SW 1271 (cell line): ENCODE data around the gene PSMD9.
"Not testable (repeated sequence)": the region's sequence is repeated elsewhere in the genome, so short reads cannot be mapped to it uniquely, and the experiment has no call there.

Experiments used
- DNase-seq, 2 experiments: peaks; one replicate each; lab custom pipeline; 2025; lab: John Stamatoyannopoulos, UW

The PSMD9 gene

GRCh38 chr12:121921066-121921465 lies 32.5 kb downstream of the PSMD9 start:
- DNase-seq: no peak

- DNase-seq: no peak
Measured at GRCh38 chr12:121925358-121925695, 36.7 kb downstream of the PSMD9 start.

DNA sequence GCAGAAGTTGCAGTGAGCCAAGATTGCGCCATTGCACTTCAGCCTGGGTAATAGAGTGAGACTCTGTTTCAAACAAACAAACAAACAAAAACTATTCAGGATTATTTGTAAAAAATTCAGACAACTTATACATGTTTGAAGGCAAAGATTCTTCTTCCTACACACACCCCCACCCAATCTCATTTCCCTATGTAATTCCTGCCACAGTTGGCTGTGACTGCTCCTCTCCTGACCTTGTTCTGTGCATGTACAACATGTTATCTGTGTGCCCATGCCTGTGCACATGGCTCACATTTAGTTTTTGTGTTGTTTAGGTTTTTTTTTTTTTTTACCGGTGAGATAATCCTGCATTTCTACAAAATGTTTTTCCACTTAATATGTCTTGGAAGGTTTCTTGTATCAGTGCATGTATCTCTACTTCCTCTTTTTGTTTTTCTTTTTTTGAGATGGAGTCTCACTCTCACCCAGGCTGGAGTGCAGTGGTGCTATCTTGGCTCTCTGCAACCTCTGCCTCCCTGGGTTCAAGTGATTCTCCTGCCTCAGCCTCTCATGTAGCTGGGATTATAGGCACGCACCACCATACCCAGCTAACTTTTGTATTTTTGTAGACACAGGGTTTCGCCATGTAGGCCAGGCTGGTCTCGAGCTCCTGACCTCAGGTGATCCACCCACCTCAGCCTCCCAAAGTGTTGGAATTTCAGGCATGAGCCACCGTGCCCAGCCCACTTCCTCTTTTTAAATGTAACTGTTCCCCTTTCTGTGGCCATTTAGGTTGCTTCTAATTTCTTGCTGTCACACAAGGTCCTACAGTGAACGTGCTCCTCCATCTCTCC lies 38.5 kb downstream of the PSMD9 start:
- DNase-seq: no peak

- DNase-seq: no peak
Measured at GRCh38 chr12:121927813-121928212, 39.2 kb downstream of the PSMD9 start.

DNA sequence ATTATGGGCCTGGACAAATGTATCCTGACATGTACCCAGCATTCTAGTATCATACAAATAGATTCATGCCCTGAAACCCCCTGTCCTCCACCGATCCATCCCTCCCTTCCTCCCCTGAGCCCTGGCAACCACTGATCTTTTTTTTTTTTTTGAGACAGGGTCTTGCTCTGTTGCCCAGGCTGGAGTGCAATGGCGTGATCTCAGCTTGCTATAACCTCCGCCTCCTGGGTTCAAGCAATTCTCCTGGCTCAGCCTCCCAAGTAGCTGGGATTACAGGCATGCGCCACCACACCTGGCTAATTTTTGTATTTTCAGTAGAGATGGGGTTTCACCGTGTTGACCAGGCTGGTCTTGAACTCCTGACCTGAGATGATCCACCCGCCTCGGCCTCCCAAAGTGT lies 41.0 kb downstream of the PSMD9 start:
- not testable (repeated sequence) for DNase-seq

- no peak for DNase-seq
Measured at GRCh38 chr12:121930862-121931261, 42.3 kb downstream of the PSMD9 start.

DNA sequence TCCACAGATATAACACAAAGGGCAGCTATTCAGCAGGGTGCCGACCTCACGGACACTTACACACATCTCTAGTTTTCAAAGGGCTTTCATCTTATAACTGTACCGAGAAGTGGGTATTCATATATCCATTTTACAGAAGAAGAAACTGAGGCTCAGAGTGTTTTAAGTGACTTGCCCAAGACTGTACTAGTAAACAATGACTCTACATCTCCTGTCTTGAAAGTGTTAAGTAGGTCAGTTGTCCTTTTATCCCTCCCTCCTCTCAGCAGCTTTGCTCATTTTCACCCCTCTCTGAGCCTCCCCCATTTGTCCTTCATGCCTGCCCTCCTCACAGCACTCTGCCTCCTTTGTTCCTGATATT lies 43.6 kb downstream of the PSMD9 start:
- no peak for DNase-seq

DNA sequence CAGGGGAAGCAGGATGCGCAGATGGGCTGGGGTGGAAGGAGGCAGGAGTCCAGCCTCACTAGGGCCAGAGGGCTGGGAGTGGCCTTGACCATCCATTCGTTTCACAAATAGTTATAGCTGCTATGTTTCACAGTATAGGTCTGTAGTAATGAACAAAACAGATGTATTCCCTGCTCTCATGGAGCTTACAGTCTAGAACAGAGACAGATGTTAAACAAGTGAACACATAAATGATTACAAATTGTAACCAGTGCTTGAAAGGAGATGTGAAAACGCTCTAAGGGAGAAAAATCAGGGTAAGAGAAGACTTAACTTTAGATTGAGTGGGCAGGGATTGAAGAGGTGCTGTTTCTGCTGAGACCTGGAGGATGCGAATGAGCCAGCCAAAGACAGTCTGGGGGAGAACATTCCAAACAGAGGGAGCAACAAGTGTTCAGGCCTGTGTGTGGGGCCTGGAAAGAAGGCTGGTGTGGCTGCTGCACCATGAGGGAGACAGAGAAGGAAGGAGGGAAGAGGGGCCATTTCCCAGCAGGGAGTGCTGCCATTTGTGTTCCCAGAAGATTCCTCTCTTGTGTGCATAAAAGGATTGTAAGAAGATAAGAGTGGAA lies 44.4 kb downstream of the PSMD9 start:
- no peak for DNase-seq

DNA sequence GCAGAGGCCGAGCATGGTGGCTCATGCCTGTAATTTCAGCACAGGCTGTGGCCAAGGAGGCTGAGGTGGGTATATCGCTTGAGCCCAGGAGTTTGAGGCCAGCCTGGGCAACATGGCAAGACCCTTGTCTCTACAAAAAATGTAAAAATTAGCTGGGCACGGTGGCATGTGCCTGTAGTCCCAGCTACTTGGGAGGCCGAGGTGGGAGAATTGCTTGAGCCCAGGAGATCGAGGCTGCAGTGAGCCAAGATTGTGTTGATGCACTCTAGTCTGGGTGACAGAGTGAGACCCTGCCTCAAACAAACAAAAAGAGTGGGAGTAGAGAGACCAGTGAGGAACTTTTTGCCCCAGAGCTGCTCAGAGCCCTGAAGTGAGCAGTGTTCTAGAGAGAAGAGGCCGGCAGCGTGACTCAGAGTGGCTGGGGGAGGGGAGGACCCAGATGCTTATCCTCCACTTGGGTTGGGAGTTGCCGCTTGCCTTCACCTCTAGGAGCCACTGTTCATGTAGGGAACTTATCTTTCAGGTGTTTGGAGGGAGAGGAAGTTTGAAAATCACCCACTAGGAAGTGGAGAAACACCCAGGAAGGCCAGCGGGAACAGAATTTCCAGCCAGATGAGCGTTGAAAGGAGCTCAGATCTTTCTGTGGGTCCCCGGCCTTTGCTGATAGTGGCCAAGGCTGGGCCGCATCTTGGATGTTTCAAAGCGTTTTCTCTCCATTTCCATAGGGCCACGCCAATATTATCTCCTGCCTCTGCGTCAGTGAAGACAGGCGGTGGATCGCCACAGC lies 45.1 kb downstream of the PSMD9 start:
- DNase-seq: no peak

DNA sequence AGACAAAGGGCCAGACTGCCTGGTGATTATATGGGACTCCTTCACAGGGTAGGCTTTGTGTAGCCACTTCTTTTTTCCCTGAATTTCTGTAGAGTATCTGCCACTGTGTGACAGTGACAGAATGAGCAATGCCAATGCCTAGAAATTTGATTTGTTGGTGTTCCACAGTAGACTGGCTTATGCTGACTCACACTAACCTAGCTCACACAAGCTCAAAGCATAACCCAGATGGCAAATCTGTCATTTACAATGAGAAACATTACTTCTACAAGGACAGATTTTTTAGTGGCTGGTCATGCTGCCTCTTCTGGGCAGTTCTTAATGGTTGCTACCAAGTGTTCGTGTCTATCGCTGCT lies 45.7 kb downstream of the PSMD9 start:
- no peak for DNase-seq

GRCh38 chr12:121937654-121938053 lies 49.1 kb downstream of the PSMD9 start:
- DNase-seq: no peak

- no peak for DNase-seq
Measured at GRCh38 chr12:121939186-121939585, 50.6 kb downstream of the PSMD9 start.

GRCh38 chr12:121939992-121940766 lies 51.6 kb downstream of the PSMD9 start:
- DNase-seq: no peak

DNA sequence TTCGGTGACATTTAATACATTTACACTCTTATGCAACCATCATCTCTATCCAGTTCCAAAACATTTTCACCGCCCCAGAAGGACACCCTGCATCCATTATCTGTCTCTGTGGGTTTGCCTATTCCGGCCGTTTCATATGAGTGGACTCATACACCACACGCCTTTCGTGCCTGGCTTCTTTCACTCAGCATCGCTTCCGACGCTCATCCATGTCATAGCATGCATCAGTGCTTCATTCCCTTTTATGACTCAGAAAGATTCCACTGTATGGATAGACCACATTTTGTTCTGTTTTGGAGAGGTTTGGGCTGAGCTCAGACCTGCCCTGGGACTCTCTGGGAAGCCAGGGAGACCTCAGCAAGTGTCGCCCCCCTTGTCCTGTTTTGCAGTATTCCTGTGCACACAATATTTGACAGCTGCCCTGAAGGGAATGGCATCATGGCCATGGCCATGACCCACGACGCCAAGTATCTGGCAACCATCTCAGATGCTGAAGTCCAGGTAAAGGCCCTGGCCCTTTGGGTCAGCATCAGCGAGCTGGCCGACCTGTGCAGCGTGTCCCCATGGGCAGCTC lies 53.6 kb downstream of the PSMD9 start:
- no peak for DNase-seq

- DNase-seq: no peak
Measured at GRCh38 chr12:121943926-121944325, 55.3 kb downstream of the PSMD9 start.

- no peak for DNase-seq
Measured at GRCh38 chr12:121946313-121947025, 57.9 kb downstream of the PSMD9 start.

GRCh38 chr12:121947981-121948380 lies 59.4 kb downstream of the PSMD9 start:
- no peak for DNase-seq

DNA sequence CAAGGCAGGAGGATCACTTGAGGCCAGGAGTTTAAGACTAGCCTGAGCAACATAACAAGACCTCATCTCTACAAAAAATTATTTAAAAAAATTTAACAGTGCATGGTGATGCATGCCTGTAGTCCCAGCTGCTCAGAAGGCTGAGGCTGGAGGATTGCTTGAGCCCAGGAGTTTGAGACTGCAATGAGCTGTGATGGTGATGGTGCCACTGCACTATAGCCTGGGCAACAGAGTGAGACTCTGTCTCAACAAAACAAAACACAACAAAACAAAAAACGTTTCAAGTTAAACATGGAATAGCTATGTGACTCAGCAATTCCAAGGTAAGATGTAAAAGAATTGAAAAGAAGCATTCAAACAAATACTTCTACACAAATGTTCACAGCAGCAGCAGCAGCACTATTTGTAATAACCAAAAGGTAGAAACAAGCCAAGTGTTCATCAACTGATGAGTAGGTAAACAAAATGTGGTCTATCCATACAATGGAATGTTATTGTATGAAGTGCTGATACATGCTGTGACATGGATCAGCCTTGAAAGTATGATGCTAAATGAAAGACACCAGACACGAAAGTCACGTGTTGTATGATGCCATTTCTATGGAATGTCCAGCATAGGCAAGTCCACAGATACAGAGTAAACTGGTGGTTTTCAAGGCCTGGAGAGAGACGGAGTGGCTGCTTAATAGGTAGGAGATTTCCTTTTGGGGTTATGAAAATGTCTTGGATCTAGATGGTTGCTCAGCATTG lies 61.2 kb downstream of the PSMD9 start:
- no peak for DNase-seq

DNA sequence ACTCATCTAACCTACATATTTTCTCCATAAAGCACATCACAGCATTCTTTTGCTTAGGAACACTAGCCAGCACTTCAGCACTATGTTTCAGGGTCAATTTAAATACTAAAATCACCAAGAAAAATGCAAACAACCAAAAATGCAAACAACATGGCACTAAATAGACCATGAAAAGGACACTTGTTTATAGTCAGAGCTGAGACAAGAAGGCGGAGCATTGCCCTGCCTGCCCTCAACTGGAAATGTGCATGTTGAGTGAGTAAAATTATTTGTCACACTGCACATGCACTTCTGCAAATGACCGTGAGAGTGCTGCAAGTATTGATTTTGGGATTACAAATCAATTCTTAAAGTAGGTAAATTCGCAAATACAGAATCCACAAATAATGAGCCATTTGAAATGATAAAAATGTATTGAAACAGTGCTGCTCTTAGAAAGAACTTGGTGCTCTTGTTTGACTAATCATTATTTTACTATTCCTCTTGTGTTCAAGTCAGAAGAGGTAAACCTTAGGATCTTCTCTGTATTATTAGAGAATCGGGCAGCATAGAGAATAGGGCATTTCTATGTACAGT lies 64.6 kb downstream of the PSMD9 start:
- no peak for DNase-seq

DNA sequence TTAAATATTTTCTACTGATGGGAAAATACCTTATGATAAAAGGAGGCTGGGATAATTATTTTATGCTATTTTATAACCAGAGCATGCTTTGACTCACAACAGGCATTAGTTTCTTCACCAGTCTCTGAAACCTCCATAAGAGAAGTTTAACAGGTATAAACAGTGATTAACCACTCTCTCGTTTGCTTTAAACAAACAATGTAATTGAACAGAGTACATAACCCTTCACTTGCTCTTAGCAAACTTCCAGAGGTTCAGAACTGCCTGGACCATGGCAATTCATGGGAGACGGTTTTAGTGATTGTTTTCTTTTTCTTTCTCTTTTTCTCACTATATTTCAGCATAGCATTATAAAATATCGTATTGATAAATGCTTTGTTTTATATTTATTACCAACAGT lies 65.1 kb downstream of the PSMD9 start:
- DNase-seq: no peak
